Measurements from ENCODE around the gene COL5A1.

The COL5A1 gene

GRCh38 chr9:134634667-134635230, 6.9 kb upstream of the COL5A1 start:
- in situ Hi-C loops (cut with MboI; ENCODE audit: low sequenced_read_pairs, unreplicated experiment): no loop called here
- TF ChIP-seq, protein P1, sequence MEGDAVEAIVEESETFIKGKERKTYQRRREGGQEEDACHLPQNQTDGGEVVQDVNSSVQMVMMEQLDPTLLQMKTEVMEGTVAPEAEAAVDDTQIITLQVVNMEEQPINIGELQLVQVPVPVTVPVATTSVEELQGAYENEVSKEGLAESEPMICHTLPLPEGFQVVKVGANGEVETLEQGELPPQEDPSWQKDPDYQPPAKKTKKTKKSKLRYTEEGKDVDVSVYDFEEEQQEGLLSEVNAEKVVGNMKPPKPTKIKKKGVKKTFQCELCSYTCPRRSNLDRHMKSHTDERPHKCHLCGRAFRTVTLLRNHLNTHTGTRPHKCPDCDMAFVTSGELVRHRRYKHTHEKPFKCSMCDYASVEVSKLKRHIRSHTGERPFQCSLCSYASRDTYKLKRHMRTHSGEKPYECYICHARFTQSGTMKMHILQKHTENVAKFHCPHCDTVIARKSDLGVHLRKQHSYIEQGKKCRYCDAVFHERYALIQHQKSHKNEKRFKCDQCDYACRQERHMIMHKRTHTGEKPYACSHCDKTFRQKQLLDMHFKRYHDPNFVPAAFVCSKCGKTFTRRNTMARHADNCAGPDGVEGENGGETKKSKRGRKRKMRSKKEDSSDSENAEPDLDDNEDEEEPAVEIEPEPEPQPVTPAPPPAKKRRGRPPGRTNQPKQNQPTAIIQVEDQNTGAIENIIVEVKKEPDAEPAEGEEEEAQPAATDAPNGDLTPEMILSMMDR (IDR thresholded peaks at IDR 0.05; ENCODE audit: borderline replicate concordance, control extremely low read depth, extremely low read depth, insufficient read depth, missing control alignments): no peak

GRCh38 chr9:134635351-134636148, 6.1 kb upstream of the COL5A1 start:
- no peak for DNase-seq (ENCODE audit: low spot score)
- TF ChIP-seq, protein P1 (IDR thresholded peaks at IDR 0.05; ENCODE audit: borderline replicate concordance, control extremely low read depth, extremely low read depth, insufficient read depth, missing control alignments): no peak
- in situ Hi-C loops (cut with MboI; ENCODE audit: low sequenced_read_pairs, unreplicated experiment): no loop called here

More at GRCh38 chr9:134634667-134635230, 6.9 kb upstream of the COL5A1 start:
- no peak for DNase-seq (ENCODE audit: low spot score)

GRCh38 chr9:134636149-134636507, 5.5 kb upstream of the COL5A1 start:
- TF ChIP-seq, protein P1 (IDR thresholded peaks at IDR 0.05; ENCODE audit: borderline replicate concordance, control extremely low read depth, extremely low read depth, insufficient read depth, missing control alignments): no peak
- in situ Hi-C loops (cut with MboI; ENCODE audit: low sequenced_read_pairs, unreplicated experiment): no loop called here
- DNase-seq (ENCODE audit: low spot score): no peak

DNA sequence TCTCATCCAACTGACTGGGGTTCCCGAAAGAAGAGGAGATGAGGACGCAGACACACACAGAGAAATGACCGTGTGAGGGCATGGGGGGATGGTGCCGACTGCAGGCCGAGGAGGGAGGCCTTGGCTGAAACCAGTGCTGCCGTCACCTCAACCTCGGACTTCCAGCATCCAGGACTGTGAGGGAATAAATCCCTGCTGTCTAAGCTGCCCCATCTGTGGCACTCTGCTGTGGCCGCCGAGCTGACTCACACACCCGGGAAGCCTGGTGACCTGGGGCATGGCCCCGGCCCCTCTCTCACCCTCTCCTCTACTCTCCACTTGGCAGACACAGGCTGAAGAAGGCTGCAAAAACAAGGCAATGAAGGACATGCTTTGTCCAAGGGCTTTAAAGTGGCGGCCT, 4.4 kb upstream of the COL5A1 start:
- no peak for DNase-seq (ENCODE audit: low spot score)
- in situ Hi-C loops (cut with MboI; ENCODE audit: low sequenced_read_pairs, unreplicated experiment): no loop called here
- TF ChIP-seq, protein P1 (IDR thresholded peaks at IDR 0.05; ENCODE audit: borderline replicate concordance, control extremely low read depth, extremely low read depth, insufficient read depth, missing control alignments): no peak

DNA sequence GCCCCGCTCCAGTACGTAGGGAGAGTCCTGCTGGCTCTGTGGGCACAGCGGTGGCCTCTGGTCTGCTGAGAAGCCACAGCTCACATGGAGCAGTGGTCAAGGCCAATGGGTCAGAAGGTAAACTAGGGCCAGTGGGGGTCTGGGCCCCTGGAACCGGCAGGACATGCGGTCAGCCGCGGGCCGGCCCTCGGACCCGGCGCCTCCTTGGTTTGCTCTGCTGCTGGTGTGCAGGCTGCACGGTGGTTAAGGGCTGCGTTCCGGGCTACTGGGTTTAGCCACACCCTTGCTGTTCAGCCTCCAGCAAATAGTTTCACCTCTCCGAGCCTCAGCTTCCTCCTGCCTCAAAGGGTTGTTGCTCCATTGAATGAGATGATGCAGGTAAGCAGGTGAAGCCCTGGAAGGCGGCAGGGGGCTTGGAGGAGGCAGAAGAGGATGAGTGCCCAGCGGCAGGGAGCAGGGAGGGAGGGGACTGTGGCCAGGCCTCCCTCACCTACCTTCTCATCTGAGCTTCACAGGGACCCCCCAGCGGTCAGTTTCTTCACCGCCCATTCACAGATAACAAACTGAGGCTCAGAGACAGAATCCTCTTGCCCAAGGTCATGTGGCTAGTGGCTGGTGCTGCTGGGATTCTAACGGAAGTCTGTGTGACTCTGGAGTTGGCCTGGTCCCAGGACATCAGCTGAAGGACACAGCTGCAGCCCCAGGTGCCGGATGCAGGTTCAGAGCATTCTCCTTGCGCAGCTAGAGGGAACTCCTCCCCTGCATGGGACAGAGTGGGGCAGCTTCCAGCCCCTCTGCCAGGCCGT, 3.7 kb upstream of the COL5A1 start:
- in situ Hi-C loops (cut with MboI; ENCODE audit: low sequenced_read_pairs, unreplicated experiment): no loop called here
- TF ChIP-seq, protein P1 (IDR thresholded peaks at IDR 0.05; ENCODE audit: borderline replicate concordance, control extremely low read depth, extremely low read depth, insufficient read depth, missing control alignments): no peak
- DNase-seq (ENCODE audit: low spot score): no peak

GRCh38 chr9:134638502-134639090, 3.0 kb upstream of the COL5A1 start:
- TF ChIP-seq, protein P1 (IDR thresholded peaks at IDR 0.05; ENCODE audit: borderline replicate concordance, control extremely low read depth, extremely low read depth, insufficient read depth, missing control alignments): no peak
- in situ Hi-C loops (cut with MboI; ENCODE audit: low sequenced_read_pairs, unreplicated experiment): no loop called here
- DNase-seq (ENCODE audit: low spot score): no peak

All from GM13976 (cell line).